Osteocyte (in vitro differentiated cells): ENCODE measurements around the gene LMNTD2. TPM values are rescaled to one million over a fixed set of nuclear protein-coding genes. Genes with fewer than 3 reads are reported as not detected.

Experiments used
- DNase-seq: peaks from one replicate; pipeline ENCODE4 v3.0.0; 2021; ENCODE audit warnings: mixed read lengths; ENCODE audit not compliant: unreplicated experiment; ENCODE audit errors: extremely low spot score
- H3K27ac Mint-ChIP-seq: one replicate; pipeline ENCODE4 v1.8.0; 2021; ENCODE audit warnings: mild to moderate bottlenecking, mixed read lengths; ENCODE audit not compliant: unreplicated experiment
- H3K27me3 Mint-ChIP-seq: one replicate; pipeline ENCODE4 v1.8.0; 2021; ENCODE audit warnings: mixed read lengths; ENCODE audit not compliant: unreplicated experiment
- H3K36me3 Mint-ChIP-seq: one replicate; pipeline ENCODE4 v1.8.0; 2021; ENCODE audit warnings: mixed read lengths; ENCODE audit not compliant: unreplicated experiment
- H3K4me1 Mint-ChIP-seq: one replicate; pipeline ENCODE4 v1.8.0; 2021; ENCODE audit warnings: mixed read lengths; ENCODE audit not compliant: unreplicated experiment
- H3K4me3 Mint-ChIP-seq: one replicate; pipeline ENCODE4 v1.8.0; 2021; ENCODE audit warnings: mild to moderate bottlenecking, moderate library complexity, mixed read lengths; ENCODE audit not compliant: unreplicated experiment
- H3K9me3 Mint-ChIP-seq: one replicate; pipeline ENCODE4 v1.8.0; 2021; ENCODE audit warnings: mixed read lengths; ENCODE audit not compliant: unreplicated experiment
- total RNA-seq: library from RNA; stranded (reverse); gene quantifications from 2 replicates; pipeline ENCODE4 v1.2.1, GENCODE V29; 2021
- TF ChIP-seq, protein P1 (sequence below): fragments of 200-600 bp; sonication (generic); IDR thresholded peaks from 2 replicates; pipeline ENCODE4 v1.5.0; 2021; ENCODE audit warnings: antibody characterized with exemption, mild to moderate bottlenecking, moderate library complexity

LMNTD2 gene
- total RNA-seq, 1 donor from 2014 or later: 6.4 TPM

DNA sequence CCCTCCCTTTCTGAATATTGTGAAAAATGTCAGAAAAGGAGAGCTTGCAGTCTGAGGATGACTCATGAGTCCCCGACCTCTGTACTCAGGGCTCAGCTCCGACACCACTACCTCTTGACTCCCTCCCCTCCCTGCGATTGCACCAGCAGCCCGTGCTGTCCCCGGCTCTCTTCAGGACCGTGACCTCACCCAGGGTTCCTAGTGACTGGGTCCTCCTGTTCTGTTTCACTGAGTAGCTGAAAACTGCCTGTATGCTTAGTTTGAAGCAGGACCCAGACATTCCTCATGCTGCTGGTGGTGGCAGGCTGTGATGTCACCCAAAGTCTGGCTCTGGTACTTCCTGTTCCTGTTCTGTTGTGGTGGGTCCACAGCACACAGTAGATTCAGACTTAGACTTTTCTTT lies 27.4 kb upstream of the LMNTD2 start:
- DNase-seq: no peak
- Mint-ChIP-seq H3K4me3 (no peak overlapping the region), H3K4me1 (peaks cover 2% of the 10 kb centered on the region), H3K27ac (no peak overlapping the region), H3K36me3 (peaks cover 39% of the 10 kb centered on the region), H3K27me3 (no peaks in the 10 kb centered on the region), H3K9me3 (no peaks in the 10 kb centered on the region)
- TF ChIP-seq, protein P1, sequence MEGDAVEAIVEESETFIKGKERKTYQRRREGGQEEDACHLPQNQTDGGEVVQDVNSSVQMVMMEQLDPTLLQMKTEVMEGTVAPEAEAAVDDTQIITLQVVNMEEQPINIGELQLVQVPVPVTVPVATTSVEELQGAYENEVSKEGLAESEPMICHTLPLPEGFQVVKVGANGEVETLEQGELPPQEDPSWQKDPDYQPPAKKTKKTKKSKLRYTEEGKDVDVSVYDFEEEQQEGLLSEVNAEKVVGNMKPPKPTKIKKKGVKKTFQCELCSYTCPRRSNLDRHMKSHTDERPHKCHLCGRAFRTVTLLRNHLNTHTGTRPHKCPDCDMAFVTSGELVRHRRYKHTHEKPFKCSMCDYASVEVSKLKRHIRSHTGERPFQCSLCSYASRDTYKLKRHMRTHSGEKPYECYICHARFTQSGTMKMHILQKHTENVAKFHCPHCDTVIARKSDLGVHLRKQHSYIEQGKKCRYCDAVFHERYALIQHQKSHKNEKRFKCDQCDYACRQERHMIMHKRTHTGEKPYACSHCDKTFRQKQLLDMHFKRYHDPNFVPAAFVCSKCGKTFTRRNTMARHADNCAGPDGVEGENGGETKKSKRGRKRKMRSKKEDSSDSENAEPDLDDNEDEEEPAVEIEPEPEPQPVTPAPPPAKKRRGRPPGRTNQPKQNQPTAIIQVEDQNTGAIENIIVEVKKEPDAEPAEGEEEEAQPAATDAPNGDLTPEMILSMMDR: no peak

DNA sequence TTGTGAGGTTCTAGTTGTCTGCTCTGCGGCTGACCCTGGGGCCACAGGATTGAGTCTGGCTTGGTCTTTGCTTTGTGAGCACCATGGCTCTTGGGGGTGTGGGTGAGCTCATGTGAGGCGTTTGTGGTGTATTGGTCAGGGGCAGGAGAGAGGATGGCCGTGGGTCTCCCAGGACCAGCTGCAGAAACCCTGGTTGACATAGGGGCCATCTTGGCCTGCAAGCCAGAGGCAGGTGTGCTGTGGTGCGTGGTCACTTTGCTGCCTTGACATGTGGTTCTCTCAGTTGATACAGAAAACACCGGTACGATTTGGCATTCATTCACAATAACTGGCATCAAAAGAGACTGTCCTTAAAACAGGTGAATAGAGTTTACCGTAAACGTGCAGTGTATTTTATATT lies 27.0 kb upstream of the LMNTD2 start:
- no peak overlapping the region for H3K4me3 Mint-ChIP-seq
- H3K9me3 Mint-ChIP-seq: no peaks in the 10 kb centered on the region
- no peak overlapping the region for H3K27ac Mint-ChIP-seq
- H3K27me3 Mint-ChIP-seq: no peaks in the 10 kb centered on the region
- DNase-seq: no peak
- H3K4me1 Mint-ChIP-seq: peaks cover 2% of the 10 kb centered on the region
- H3K36me3 Mint-ChIP-seq: peaks cover 36% of the 10 kb centered on the region
- TF ChIP-seq, protein P1: no peak

DNA sequence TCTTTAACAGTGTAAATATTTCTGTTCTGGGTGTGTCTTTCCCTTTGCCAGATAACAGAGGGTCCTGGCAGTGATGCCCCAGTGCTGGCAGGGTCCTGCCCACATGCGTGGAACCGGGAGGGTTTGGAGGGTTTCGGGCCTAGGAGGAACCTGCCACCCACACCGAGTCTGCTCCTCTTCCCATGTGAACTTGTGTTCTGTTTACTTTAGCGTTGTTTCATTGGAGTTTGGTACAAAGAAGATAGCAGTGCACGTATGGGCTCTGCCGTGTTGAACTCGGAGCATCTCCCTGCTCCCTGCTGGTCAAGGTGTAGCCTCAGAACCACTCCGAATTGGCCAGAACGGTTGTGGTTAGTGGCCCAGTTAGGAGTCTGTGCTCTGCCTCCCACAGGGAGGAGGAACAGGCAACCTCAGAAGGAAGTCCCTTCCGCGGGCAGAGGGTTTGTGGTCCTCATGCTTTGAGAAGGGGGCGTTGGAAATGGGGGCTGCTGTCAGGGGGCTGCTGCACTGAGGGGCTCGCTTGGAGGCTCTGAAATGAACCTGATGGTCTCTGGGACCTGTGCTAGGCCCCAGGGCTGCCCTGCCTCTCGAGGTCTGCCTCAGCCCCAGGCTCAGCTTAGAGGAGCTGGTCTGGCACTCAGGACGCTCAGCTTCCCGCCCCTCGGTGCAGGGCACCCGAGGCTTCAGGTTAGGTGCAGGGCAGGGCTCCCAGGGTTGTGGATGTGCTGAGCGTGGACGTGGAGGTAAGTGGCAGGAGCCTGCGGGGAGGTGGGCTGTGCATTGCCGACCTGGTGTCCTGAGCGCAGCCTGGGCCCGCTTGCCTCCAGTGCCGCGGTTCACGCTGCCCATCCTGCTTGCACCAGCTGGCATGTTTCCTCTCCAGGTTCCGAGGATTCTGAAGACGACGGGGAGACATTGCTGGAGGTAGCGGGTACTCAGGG lies 26.1 kb upstream of the LMNTD2 start:
- Mint-ChIP-seq H3K27ac (no peak overlapping the region), H3K9me3 (no peaks in the 10 kb centered on the region), H3K4me3 (no peak overlapping the region), H3K4me1 (peaks cover 2% of the 10 kb centered on the region), H3K27me3 (no peaks in the 10 kb centered on the region), H3K36me3 (peaks cover 35% of the 10 kb centered on the region)
- TF ChIP-seq, protein P1: no peak
- DNase-seq: no peak

DNA sequence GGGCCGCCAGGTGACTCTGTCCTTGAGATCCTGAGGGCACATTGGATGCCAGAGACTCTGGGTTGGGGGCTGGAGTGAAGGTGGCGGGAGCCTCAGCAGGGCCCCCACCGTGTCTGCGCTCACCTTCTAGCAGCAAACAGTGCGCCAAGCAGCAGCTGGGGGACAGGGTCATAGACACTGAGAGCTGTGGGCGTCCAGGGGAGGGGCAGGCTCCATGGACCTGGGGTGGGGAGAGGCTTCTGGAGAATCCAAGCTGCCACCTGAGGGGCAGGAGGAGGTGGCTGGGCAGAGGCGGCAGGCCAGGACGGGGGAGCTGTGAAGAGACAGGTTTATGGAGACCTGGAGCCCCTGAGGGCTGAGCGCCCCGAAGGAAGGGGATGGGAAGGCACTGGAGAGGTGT lies 23.7 kb upstream of the LMNTD2 start:
- Mint-ChIP-seq H3K27me3 (no peaks in the 10 kb centered on the region), H3K9me3 (no peaks in the 10 kb centered on the region), H3K36me3 (peaks cover 26% of the 10 kb centered on the region), H3K4me3 (no peak overlapping the region), H3K27ac (no peak overlapping the region), H3K4me1 (peaks cover 9% of the 10 kb centered on the region)
- TF ChIP-seq, protein P1: no peak
- no peak for DNase-seq

DNA sequence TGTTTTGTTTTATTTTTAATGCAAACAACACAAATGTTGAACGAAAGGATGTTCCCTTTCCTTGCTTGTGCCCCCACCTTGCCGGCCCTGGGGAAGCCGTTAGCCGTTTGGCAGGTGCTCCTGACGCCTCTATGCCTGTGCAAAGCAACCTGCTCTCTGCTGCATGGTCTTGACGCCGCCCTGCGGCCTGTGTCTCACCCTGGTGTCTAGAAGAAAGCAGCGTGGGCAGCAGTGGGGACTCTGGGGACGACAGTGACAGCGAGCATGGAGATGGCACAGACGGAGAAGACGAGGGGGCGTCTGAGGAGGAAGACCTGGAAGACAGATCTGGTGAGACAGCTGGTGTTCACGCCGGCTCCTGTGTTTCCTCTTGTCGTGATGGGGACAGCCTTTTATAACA lies 21.2 kb upstream of the LMNTD2 start:
- no peaks in the 10 kb centered on the region for H3K27me3 Mint-ChIP-seq
- H3K4me3 Mint-ChIP-seq: no peak overlapping the region
- peaks cover 27% of the 10 kb centered on the region for H3K4me1 Mint-ChIP-seq
- H3K9me3 Mint-ChIP-seq: no peaks in the 10 kb centered on the region
- no peak overlapping the region for H3K27ac Mint-ChIP-seq
- no peak for DNase-seq
- TF ChIP-seq, protein P1: no peak
- H3K36me3 Mint-ChIP-seq: peaks cover 13% of the 10 kb centered on the region
